Gastrocnemius medialis (tissue), 4 donors: Measurements from ENCODE around the gene RNF121. TPM values are rescaled to one million over a fixed set of nuclear protein-coding genes. Genes with fewer than 3 reads are reported as not detected.

ENCODE experiments used
- ATAC-seq, 2 donors: fragments of 150-250 bp; one replicate each; pipeline ENCODE4 v1.9.1; 2016
- DNase-seq, 2 donors: peaks; one replicate each; pipeline ENCODE4 v3.0.0-alpha.2; 2019
- H3K27ac ChIP-seq, 4 donors: fragments of 200-600 bp; sonication (generic); 1 replicate in 1 of 4; 2 replicates in 3 of 4; pipeline ENCODE4 v1.5.1; 2016 to 2018; ENCODE audit warnings: mild to moderate bottlenecking in 2 of 4, moderate library complexity in 1 of 4
- H3K27me3 ChIP-seq, 3 donors: fragments of 200-600 bp; sonication (generic) in 2 of 3; 1 replicate in 1 of 3; 2 replicates in 2 of 3; pipeline versions ENCODE4 v1.5.1 to v1.6.0; 2016 to 2019; ENCODE audit warnings: mild to moderate bottlenecking in 1 of 3, moderate library complexity in 1 of 3
- H3K36me3 ChIP-seq, 2 donors: fragments of 200-600 bp; sonication (generic) in 1 of 2; one replicate each; pipeline ENCODE4 v1.5.1; 2017 to 2018
- H3K4me1 ChIP-seq, 2 donors: fragments of 200-600 bp; sonication (generic) in 1 of 2; one replicate each; pipeline ENCODE4 v1.5.1; 2016 to 2017; ENCODE audit warnings: mild to moderate bottlenecking in 2 of 2
- H3K4me3 ChIP-seq, 4 donors: fragments of 200-600 bp; sonication (generic) in 3 of 4; 1 replicate in 1 of 4; 2 replicates in 3 of 4; pipeline ENCODE4 v1.5.1; 2016 to 2019; ENCODE audit warnings: mild to moderate bottlenecking in 2 of 4
- H3K9me3 ChIP-seq, 3 donors: fragments of 200-600 bp; sonication (generic) in 2 of 3; 1 replicate in 1 of 3; 2 replicates in 2 of 3; pipeline ENCODE4 v1.5.1; 2016 to 2019
- POLR2A ChIP-seq, 2 donors: fragments of 450-650 bp; IDR thresholded peaks; one replicate each; pipeline ENCODE4 v1.6.1; 2017; ENCODE audit warnings: antibody characterized with exemption in 2 of 2, mild to moderate bottlenecking in 2 of 2, moderate library complexity in 2 of 2
- in situ Hi-C, 4 donors: fragments of 200-750 bp; cut with MboI; loops; one replicate each; pipeline versions ENCODE4 v1.15.0 to v1.8.0; 2017; ENCODE audit warnings: low sequenced_read_pairs in 4 of 4
- intact Hi-C: fragments of 100-400 bp; cut with DNase I; formaldehyde crosslinking; loops from one replicate; pipeline ENCODE4 v1.15.1; 2023; ENCODE audit warnings: low total_unique reads
- total RNA-seq, 4 donors: library from RNA; depleted of rRNA; stranded (reverse); fragments of >200 nt; gene quantifications; one replicate each; pipeline versions ENCODE4 v1.1.0 to v1.2.3, GENCODE V29; 2016
- TF ChIP-seq, protein P1 (sequence below), 5 experiments: fragments of 450-650 bp in 3 of 5; fragments of 200-600 bp in 2 of 5; sonication (generic) in 2 of 5; IDR thresholded peaks in 4 of 5; conservative IDR thresholded peaks in 1 of 5; 1 replicate in 4 of 5; 2 replicates in 1 of 5; pipeline ENCODE4 v1.5.1; 2016 to 2019; ENCODE audit warnings: antibody characterized with exemption in 5 of 5, mild to moderate bottlenecking in 3 of 5, moderate library complexity in 3 of 5

The RNF121 gene
- total RNA-seq, 4 donors from 2014 or later, result 25.0 to 35.5 (median 26.7) TPM

DNA sequence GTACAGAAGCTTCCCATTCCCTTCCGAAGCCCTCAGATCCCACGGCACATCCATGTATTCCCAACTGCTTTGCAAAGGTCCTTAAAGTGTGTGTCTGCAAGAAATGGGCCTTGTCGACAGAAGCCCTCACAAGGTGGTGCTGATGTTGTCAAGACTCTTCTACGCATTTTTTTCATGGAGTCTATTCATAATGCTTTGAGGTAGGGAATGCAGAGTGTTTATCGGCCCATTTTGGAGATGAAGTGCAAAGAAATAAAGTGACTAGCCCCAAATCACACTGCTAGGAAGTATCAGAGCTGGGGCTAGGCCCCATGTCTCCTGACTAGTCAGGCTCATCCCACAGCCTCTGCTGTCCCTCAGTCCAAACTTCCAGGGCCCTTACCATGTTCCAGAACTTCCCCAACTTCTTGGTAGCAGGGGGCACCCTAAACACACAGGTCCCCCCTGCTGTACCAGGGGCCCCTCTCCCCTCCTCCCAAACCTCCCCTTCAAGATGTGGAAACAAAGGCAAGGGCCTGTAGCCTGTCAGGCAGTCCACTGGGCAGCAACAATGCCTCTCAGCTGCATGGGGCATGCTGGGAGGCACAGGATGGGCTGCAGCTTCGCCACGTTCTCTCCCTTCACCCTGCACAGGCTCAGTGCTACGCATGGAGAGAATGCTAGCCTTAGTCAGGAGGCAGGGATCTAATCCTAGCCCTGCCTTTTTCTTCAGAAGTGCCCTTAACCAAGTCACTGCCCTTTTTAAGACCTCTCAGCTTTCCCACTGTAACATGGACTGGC is 77.7 kb downstream of the RNF121 start:
- peak overlapping the region in 1 of 4 donors; percentile 59 for H3K27ac ChIP-seq
- H3K27me3 ChIP-seq, result no peaks in the 10 kb centered on the region
- in situ Hi-C loops, result no loop called here
- peaks cover 11 to 80% of the 10 kb centered on the region in 2 donors for H3K36me3 ChIP-seq
- DNase-seq, result no peak
- TF ChIP-seq, protein P1, sequence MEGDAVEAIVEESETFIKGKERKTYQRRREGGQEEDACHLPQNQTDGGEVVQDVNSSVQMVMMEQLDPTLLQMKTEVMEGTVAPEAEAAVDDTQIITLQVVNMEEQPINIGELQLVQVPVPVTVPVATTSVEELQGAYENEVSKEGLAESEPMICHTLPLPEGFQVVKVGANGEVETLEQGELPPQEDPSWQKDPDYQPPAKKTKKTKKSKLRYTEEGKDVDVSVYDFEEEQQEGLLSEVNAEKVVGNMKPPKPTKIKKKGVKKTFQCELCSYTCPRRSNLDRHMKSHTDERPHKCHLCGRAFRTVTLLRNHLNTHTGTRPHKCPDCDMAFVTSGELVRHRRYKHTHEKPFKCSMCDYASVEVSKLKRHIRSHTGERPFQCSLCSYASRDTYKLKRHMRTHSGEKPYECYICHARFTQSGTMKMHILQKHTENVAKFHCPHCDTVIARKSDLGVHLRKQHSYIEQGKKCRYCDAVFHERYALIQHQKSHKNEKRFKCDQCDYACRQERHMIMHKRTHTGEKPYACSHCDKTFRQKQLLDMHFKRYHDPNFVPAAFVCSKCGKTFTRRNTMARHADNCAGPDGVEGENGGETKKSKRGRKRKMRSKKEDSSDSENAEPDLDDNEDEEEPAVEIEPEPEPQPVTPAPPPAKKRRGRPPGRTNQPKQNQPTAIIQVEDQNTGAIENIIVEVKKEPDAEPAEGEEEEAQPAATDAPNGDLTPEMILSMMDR (IDR thresholded peaks at IDR 0.05 in 4 of 5, conservative IDR thresholded peaks at IDR 0.05 in 1 of 5), result no peak
- TF ChIP-seq POLR2A (IDR thresholded peaks at IDR 0.05), result no peak
- intact Hi-C loops, result no loop called here
- no peak overlapping the region for H3K4me3 ChIP-seq
- peaks cover 13 to 18% of the 10 kb centered on the region in 2 donors for H3K4me1 ChIP-seq
- no peaks in the 10 kb centered on the region for H3K9me3 ChIP-seq
- ATAC-seq, result no peak

GRCh38 chr11:72007089-72007476 is 78.2 kb downstream of the RNF121 start:
- no peaks in the 10 kb centered on the region for H3K27me3 ChIP-seq
- in situ Hi-C loops (no loop called here), intact Hi-C loops (no loop called here)
- no peak for ATAC-seq
- TF ChIP-seq POLR2A (IDR thresholded peaks at IDR 0.05), result no peak
- TF ChIP-seq, protein P1 (IDR thresholded peaks at IDR 0.05 in 4 of 5, conservative IDR thresholded peaks at IDR 0.05 in 1 of 5), result no peak
- peaks cover 11 to 85% of the 10 kb centered on the region in 2 donors for H3K36me3 ChIP-seq
- H3K4me3 ChIP-seq, result no peak overlapping the region
- no peaks in the 10 kb centered on the region for H3K9me3 ChIP-seq
- H3K4me1 ChIP-seq, result peaks cover 16 to 23% of the 10 kb centered on the region in 2 donors
- no peak overlapping the region for H3K27ac ChIP-seq
- DNase-seq, result no peak

DNA sequence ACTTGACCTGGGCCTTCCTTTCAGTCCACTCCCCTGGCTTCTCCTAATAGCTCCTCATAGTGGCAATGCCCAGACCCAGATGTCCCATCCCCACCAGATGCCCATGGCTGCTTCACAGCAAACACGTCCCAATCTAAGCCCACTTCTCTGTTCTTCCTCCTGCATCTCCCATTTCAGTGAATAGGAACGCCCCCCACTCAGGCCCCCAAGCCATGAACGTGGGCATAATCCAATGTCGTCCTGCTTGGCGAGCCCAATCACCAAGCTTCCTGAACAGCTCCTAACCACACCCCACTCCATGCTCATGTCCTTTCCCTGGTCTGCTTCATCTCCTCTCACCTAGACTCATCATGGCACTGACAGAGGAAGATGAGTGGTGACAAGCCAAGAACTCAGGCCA is 78.7 kb downstream of the RNF121 start:
- Histone ChIP-seq H3K27ac (no peak overlapping the region), H3K4me1 (peaks cover 21 to 28% of the 10 kb centered on the region in 2 donors), H3K36me3 (peaks cover 11 to 90% of the 10 kb centered on the region in 2 donors), H3K9me3 (no peaks in the 10 kb centered on the region), H3K4me3 (no peak overlapping the region), H3K27me3 (no peaks in the 10 kb centered on the region)
- no peak for TF ChIP-seq POLR2A (IDR thresholded peaks at IDR 0.05)
- TF ChIP-seq, protein P1 (IDR thresholded peaks at IDR 0.05 in 4 of 5, conservative IDR thresholded peaks at IDR 0.05 in 1 of 5), result no peak
- no peak for DNase-seq
- intact Hi-C loops, result no loop called here
- in situ Hi-C loops, result no loop called here
- ATAC-seq, result no peak

- DNase-seq (no peak), ATAC-seq (no peak)
- peaks cover 11 to 89% of the 10 kb centered on the region in 2 donors for H3K36me3 ChIP-seq
- H3K4me1 ChIP-seq, result peaks cover 32 to 39% of the 10 kb centered on the region in 2 donors
- H3K27me3 ChIP-seq, result no peaks in the 10 kb centered on the region
- TF ChIP-seq, protein P1 (IDR thresholded peaks at IDR 0.05 in 4 of 5, conservative IDR thresholded peaks at IDR 0.05 in 1 of 5), result no peak
- no peak for TF ChIP-seq POLR2A (IDR thresholded peaks at IDR 0.05)
- H3K9me3 ChIP-seq, result no peaks in the 10 kb centered on the region
- H3K4me3 ChIP-seq, result no peak overlapping the region
- in situ Hi-C loops (no loop called here), intact Hi-C loops (no loop called here)
- no peak overlapping the region for H3K27ac ChIP-seq
Measured at GRCh38 chr11:72008728-72009127, 79.9 kb downstream of the RNF121 start.
